SH-SY5Y (cell line): ENCODE measurements around the gene RAD21L1.

Experiments used
- GATA2 ChIP-seq: IDR thresholded peaks from 2 replicates; pipeline ENCODE4 v1.6.1; 2011; ENCODE audit warnings: mild to moderate bottlenecking, low read depth, low read length
- GATA3 ChIP-seq: IDR thresholded peaks from 2 replicates; pipeline ENCODE4 v1.6.1; 2011; ENCODE audit warnings: low read depth, mild to moderate bottlenecking, low read length, moderate library complexity

DNA sequence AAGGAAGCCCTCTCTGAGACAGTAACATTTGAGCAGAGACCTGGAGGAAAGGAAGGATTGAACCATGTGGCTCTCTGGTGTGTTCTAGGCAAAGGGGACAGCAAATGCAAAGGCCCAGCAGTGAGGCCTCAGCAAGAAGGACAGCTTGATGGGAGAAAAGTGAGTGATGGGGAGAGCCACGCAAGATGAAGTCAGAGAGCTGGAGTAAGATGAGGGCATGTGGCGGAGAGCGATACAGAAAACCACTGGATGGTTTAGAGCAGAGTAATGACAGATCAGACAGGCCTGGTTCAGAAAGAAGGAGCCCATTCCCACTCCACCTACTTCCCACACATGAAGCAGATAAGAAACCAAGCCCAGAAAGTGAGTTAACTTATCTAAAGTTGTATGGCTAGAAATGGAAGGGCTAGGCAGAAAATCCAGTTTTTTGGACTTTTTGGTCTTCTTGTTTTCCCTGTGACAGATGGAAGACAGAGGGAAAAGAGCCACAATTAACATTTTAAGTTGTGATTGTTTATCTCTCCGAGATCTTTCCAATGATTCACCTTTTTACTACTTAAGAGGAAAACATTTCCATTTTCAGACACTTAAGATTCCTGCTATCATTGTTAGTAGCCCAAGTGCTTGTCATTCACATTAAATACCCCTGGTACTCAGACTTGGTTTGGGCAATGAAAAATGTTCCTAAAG is 39.5 kb downstream of the RAD21L1 start:
- TF ChIP-seq GATA3 (no peak), GATA2 (no peak)
